T-helper 17 cell (primary cell): ENCODE data around the gene BANF2. TPM values are rescaled to one million over a fixed set of nuclear protein-coding genes. Genes with fewer than 3 reads are reported as not detected.
A peak's percentile ranks its signal among the peaks of the same experiment; 100 is the strongest.
"Not testable (repeated sequence)": the region's sequence is repeated elsewhere in the genome, so short reads cannot be mapped to it uniquely, and the experiment has no call there.

Experiments used
- ATAC-seq: fragments of 150-1000 bp; cut with Tn5 transposase; 2 replicates; pipeline ENCODE4 v1.10.0; 2021; ENCODE audit warnings: mild to moderate bottlenecking, moderate library complexity
- DNase-seq, 3 donors: peaks; one replicate each; pipeline versions ENCODE4 v3.0.0 to v3.0.0-alpha.2; 2020 to 2021
- H3K9me3 ChIP-seq: one replicate; pipeline ENCODE4 v1.7.0; 2013; ENCODE audit warnings: low read length, mild to moderate bottlenecking; ENCODE audit not compliant: control insufficient read depth, poor library complexity, severe bottlenecking
- H3K27ac Mint-ChIP-seq: one replicate; pipeline ENCODE4 v1.8.0; 2022; ENCODE audit warnings: mild to moderate bottlenecking, moderate library complexity, mixed read lengths
- H3K27me3 Mint-ChIP-seq: one replicate; pipeline ENCODE4 v1.8.0; 2022; ENCODE audit warnings: mixed read lengths
- H3K36me3 Mint-ChIP-seq: one replicate; pipeline ENCODE4 v1.8.0; 2022; ENCODE audit warnings: low read depth, mixed read lengths
- H3K4me1 Mint-ChIP-seq: one replicate; pipeline ENCODE4 v1.8.0; 2022; ENCODE audit warnings: mild to moderate bottlenecking, mixed read lengths
- H3K4me3 Mint-ChIP-seq: one replicate; pipeline ENCODE4 v1.8.0; 2022; ENCODE audit warnings: mild to moderate bottlenecking, moderate library complexity, mixed read lengths
- total RNA-seq, 4 donors: library from RNA in 2 of 4; stranded (reverse) in 2 of 4; gene quantifications; one replicate each; pipeline ENCODE4 v1.2.3 and lab custom pipeline; 2022 to 2026

Gene BANF2
- total RNA-seq, 2 donors from 2014 or later, result not detected

- Mint-ChIP-seq H3K36me3 (peaks cover 13% of the 10 kb centered on the region), H3K27ac (no peak overlapping the region), H3K4me3 (no peak overlapping the region), H3K27me3 (no peaks in the 10 kb centered on the region), H3K4me1 (peaks cover 23% of the 10 kb centered on the region)
- ATAC-seq (no peak), DNase-seq (no peak)
- no peaks in the 10 kb centered on the region for H3K9me3 ChIP-seq
Observed at GRCh38 chr20:17658648-17658993, 41.1 kb upstream of the BANF2 start.

- not testable (repeated sequence) for ATAC-seq, H3K9me3 ChIP-seq, DNase-seq, H3K27me3 Mint-ChIP-seq, H3K4me3 Mint-ChIP-seq, H3K27ac Mint-ChIP-seq
- H3K4me1 Mint-ChIP-seq, result peaks cover 27% of the 10 kb centered on the region
- H3K36me3 Mint-ChIP-seq, result peaks cover 13% of the 10 kb centered on the region
Observed at GRCh38 chr20:17659344-17659743, 40.4 kb upstream of the BANF2 start.

- DNase-seq, result no peak
- Mint-ChIP-seq H3K27me3 (no peaks in the 10 kb centered on the region), H3K4me3 (no peak overlapping the region), H3K4me1 (peaks cover 28% of the 10 kb centered on the region), H3K27ac (no peak overlapping the region), H3K36me3 (peaks cover 13% of the 10 kb centered on the region)
- no peak for ATAC-seq
- no peaks in the 10 kb centered on the region for H3K9me3 ChIP-seq
Observed at GRCh38 chr20:17659801-17660200, 40.0 kb upstream of the BANF2 start.

- DNase-seq (no peak), ATAC-seq (no peak)
- Mint-ChIP-seq H3K4me1 (peaks cover 30% of the 10 kb centered on the region), H3K4me3 (no peak overlapping the region), H3K27ac (no peak overlapping the region), H3K36me3 (peaks cover 13% of the 10 kb centered on the region), H3K27me3 (no peaks in the 10 kb centered on the region)
- H3K9me3 ChIP-seq, result no peaks in the 10 kb centered on the region
Observed at GRCh38 chr20:17660667-17661066, 39.1 kb upstream of the BANF2 start.

- H3K9me3 ChIP-seq, result no peaks in the 10 kb centered on the region
- Mint-ChIP-seq H3K27me3 (no peaks in the 10 kb centered on the region), H3K27ac (no peak overlapping the region), H3K4me3 (no peak overlapping the region), H3K4me1 (peaks cover 34% of the 10 kb centered on the region), H3K36me3 (peaks cover 13% of the 10 kb centered on the region)
- no peak for ATAC-seq
- no peak for DNase-seq
Observed at GRCh38 chr20:17661121-17661744, 38.5 kb upstream of the BANF2 start.

GRCh38 chr20:17662333-17663039 is 37.3 kb upstream of the BANF2 start:
- Mint-ChIP-seq H3K27me3 (no peaks in the 10 kb centered on the region), H3K36me3 (peaks cover 8% of the 10 kb centered on the region), H3K4me3 (no peak overlapping the region), H3K27ac (no peak overlapping the region), H3K4me1 (peaks cover 30% of the 10 kb centered on the region)
- no peak for DNase-seq
- H3K9me3 ChIP-seq, result no peaks in the 10 kb centered on the region
- no peak for ATAC-seq

GRCh38 chr20:17663040-17663399 is 36.7 kb upstream of the BANF2 start:
- H3K4me3 Mint-ChIP-seq, result no peak overlapping the region
- H3K27me3 Mint-ChIP-seq, result no peaks in the 10 kb centered on the region
- no peak for ATAC-seq
- peaks cover 6% of the 10 kb centered on the region for H3K36me3 Mint-ChIP-seq
- DNase-seq, result no peak
- no peaks in the 10 kb centered on the region for H3K9me3 ChIP-seq
- no peak overlapping the region for H3K27ac Mint-ChIP-seq
- peaks cover 30% of the 10 kb centered on the region for H3K4me1 Mint-ChIP-seq

GRCh38 chr20:17663486-17663885 is 36.3 kb upstream of the BANF2 start:
- no peaks in the 10 kb centered on the region for H3K9me3 ChIP-seq
- Mint-ChIP-seq H3K4me3 (no peak overlapping the region), H3K4me1 (peaks cover 29% of the 10 kb centered on the region), H3K36me3 (peaks cover 5% of the 10 kb centered on the region), H3K27me3 (no peaks in the 10 kb centered on the region), H3K27ac (peak overlapping the region; percentile 19)
- DNase-seq, result no peak
- ATAC-seq, result no peak

- Mint-ChIP-seq H3K4me3 (no peak overlapping the region), H3K36me3 (peaks cover 3% of the 10 kb centered on the region), H3K27ac (peak overlapping the region; percentile 19), H3K27me3 (no peaks in the 10 kb centered on the region), H3K4me1 (peaks cover 31% of the 10 kb centered on the region)
- DNase-seq, result no peak
- ATAC-seq, result no peak
- H3K9me3 ChIP-seq, result no peaks in the 10 kb centered on the region
Observed at GRCh38 chr20:17664025-17664633, 35.6 kb upstream of the BANF2 start.

GRCh38 chr20:17665756-17666155 is 34.0 kb upstream of the BANF2 start:
- DNase-seq, result no peak
- H3K36me3 Mint-ChIP-seq, result peaks cover 3% of the 10 kb centered on the region
- peak overlapping the region; percentile 51 for H3K27ac Mint-ChIP-seq
- H3K9me3 ChIP-seq, result no peaks in the 10 kb centered on the region
- H3K4me3 Mint-ChIP-seq, result peak overlapping the region; percentile 31
- H3K4me1 Mint-ChIP-seq, result peaks cover 35% of the 10 kb centered on the region
- H3K27me3 Mint-ChIP-seq, result no peaks in the 10 kb centered on the region
- no peak for ATAC-seq

GRCh38 chr20:17666481-17666880 is 33.3 kb upstream of the BANF2 start:
- Mint-ChIP-seq H3K27me3 (no peaks in the 10 kb centered on the region), H3K36me3 (peaks cover 3% of the 10 kb centered on the region), H3K4me1 (peaks cover 35% of the 10 kb centered on the region), H3K27ac (no peak overlapping the region), H3K4me3 (no peak overlapping the region)
- no peak for DNase-seq
- ATAC-seq, result no peak
- H3K9me3 ChIP-seq, result no peaks in the 10 kb centered on the region

GRCh38 chr20:17667445-17667844 is 32.3 kb upstream of the BANF2 start:
- no peaks in the 10 kb centered on the region for H3K27me3 Mint-ChIP-seq
- H3K36me3 Mint-ChIP-seq, result peaks cover 3% of the 10 kb centered on the region
- ATAC-seq (no peak), DNase-seq (no peak)
- peaks cover 32% of the 10 kb centered on the region for H3K4me1 Mint-ChIP-seq
- H3K9me3 ChIP-seq, result no peaks in the 10 kb centered on the region
- peak overlapping the region; percentile 69 for H3K27ac Mint-ChIP-seq
- no peak overlapping the region for H3K4me3 Mint-ChIP-seq

GRCh38 chr20:17668432-17668831 is 31.3 kb upstream of the BANF2 start:
- no peaks in the 10 kb centered on the region for H3K9me3 ChIP-seq
- no peak overlapping the region for H3K27ac Mint-ChIP-seq
- no peak overlapping the region for H3K4me3 Mint-ChIP-seq
- H3K4me1 Mint-ChIP-seq, result peaks cover 36% of the 10 kb centered on the region
- H3K36me3 Mint-ChIP-seq, result peaks cover 5% of the 10 kb centered on the region
- no peaks in the 10 kb centered on the region for H3K27me3 Mint-ChIP-seq
- ATAC-seq (no peak), DNase-seq (no peak)
